Measurements from ENCODE around the gene TIMM44.

DNA sequence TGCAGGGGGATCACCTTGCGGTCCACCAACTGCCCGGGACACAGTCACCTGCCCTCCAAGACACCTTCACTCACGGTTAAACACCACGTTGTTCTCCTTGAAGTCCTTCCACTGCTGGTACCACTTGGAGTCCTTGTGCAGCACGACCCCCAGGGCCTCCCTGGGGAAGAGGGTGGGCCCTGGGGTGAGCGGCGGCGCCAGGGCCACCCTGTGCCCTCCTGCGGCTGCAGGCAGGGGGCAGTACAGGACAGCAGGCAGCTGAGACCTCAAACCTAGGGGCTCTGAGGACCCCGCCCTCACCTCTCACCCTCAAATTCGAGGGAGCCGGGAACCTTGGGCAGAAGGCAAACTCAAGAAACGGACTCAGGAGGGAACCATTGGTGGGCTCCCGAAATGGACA, 10.1 kb downstream of the TIMM44 start:
- TF ChIP-seq, protein P1, sequence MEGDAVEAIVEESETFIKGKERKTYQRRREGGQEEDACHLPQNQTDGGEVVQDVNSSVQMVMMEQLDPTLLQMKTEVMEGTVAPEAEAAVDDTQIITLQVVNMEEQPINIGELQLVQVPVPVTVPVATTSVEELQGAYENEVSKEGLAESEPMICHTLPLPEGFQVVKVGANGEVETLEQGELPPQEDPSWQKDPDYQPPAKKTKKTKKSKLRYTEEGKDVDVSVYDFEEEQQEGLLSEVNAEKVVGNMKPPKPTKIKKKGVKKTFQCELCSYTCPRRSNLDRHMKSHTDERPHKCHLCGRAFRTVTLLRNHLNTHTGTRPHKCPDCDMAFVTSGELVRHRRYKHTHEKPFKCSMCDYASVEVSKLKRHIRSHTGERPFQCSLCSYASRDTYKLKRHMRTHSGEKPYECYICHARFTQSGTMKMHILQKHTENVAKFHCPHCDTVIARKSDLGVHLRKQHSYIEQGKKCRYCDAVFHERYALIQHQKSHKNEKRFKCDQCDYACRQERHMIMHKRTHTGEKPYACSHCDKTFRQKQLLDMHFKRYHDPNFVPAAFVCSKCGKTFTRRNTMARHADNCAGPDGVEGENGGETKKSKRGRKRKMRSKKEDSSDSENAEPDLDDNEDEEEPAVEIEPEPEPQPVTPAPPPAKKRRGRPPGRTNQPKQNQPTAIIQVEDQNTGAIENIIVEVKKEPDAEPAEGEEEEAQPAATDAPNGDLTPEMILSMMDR (IDR thresholded peaks at IDR 0.05), result no peak
- TF ChIP-seq EP300 (IDR thresholded peaks at IDR 0.05) (no peak), POLR2A (IDR thresholded peaks at IDR 0.05) (no peak)

Measured in tibial nerve (tissue), 4 donors.